WTC11 (cell line): ENCODE results near the gene USP17L29.
"Not testable (repeated sequence)": the region's sequence is repeated elsewhere in the genome, so short reads cannot be mapped to it uniquely, and the experiment has no call there.

Experiments used
- AR ChIP-seq: fragments of 250-450 bp; sonication (Bioruptor Pico); IDR thresholded peaks from 2 replicates; pipeline ENCODE4 v1.9.0; 2021; ENCODE audit warnings: mild to moderate bottlenecking
- ATF3 ChIP-seq: sonication (generic); formaldehyde crosslinking; conservative IDR thresholded peaks from 2 replicates; pipeline ENCODE4 v1.8.1; 2022; ENCODE audit warnings: mild to moderate bottlenecking, missing genetic modification reagents
- CTCF ChIP-seq: fragments of 200-600 bp; IDR thresholded peaks from 2 replicates; pipeline ENCODE4 v1.8.0; 2022; ENCODE audit warnings: antibody characterized with exemption
- IRF2 ChIP-seq: sonication (generic); formaldehyde crosslinking; IDR thresholded peaks from 2 replicates; pipeline ENCODE4 v1.8.0; 2022; ENCODE audit warnings: low read depth, missing genetic modification reagents, borderline replicate concordance
- KAT7 ChIP-seq: sonication (generic); formaldehyde crosslinking; IDR thresholded peaks from 2 replicates; pipeline ENCODE4 v1.8.1; 2023; ENCODE audit warnings: missing genetic modification reagents, mild to moderate bottlenecking, borderline replicate concordance
- MAX ChIP-seq: sonication (generic); formaldehyde crosslinking; IDR thresholded peaks from 2 replicates; pipeline ENCODE4 v1.8.0; 2022; ENCODE audit warnings: mild to moderate bottlenecking, missing genetic modification reagents
- MYBL2 ChIP-seq: sonication (generic); formaldehyde crosslinking; IDR thresholded peaks from 2 replicates; pipeline ENCODE4 v1.8.1; 2023; ENCODE audit warnings: mild to moderate bottlenecking, moderate library complexity, missing genetic modification reagents
- PRDM15 ChIP-seq: sonication (generic); formaldehyde crosslinking; IDR thresholded peaks from 2 replicates; pipeline ENCODE4 v1.8.0; 2022; ENCODE audit warnings: missing genetic modification reagents
- TCF7 ChIP-seq: sonication (generic); formaldehyde crosslinking; IDR thresholded peaks from 2 replicates; pipeline ENCODE4 v1.8.0; 2022; ENCODE audit warnings: mild to moderate bottlenecking, low read depth, missing genetic modification reagents, moderate library complexity
- ZNF121 ChIP-seq: sonication (generic); formaldehyde crosslinking; IDR thresholded peaks from 2 replicates; pipeline ENCODE4 v1.8.0; 2023; ENCODE audit warnings: missing genetic modification reagents
- TF ChIP-seq, protein P1 (sequence below): sonication (generic); formaldehyde crosslinking; IDR thresholded peaks from 2 replicates; pipeline ENCODE4 v1.8.0; 2023; ENCODE audit warnings: missing genetic modification reagents
- TF ChIP-seq, protein P2 (sequence below): sonication (generic); formaldehyde crosslinking; IDR thresholded peaks from 2 replicates; pipeline ENCODE4 v1.8.1; 2022; ENCODE audit warnings: mild to moderate bottlenecking, moderate library complexity, missing genetic modification reagents
- TF ChIP-seq, protein P3 (sequence below): sonication (generic); formaldehyde crosslinking; IDR thresholded peaks from 2 replicates; pipeline ENCODE4 v1.8.1; 2023; ENCODE audit warnings: mild to moderate bottlenecking, missing genetic modification reagents, moderate library complexity

DNA sequence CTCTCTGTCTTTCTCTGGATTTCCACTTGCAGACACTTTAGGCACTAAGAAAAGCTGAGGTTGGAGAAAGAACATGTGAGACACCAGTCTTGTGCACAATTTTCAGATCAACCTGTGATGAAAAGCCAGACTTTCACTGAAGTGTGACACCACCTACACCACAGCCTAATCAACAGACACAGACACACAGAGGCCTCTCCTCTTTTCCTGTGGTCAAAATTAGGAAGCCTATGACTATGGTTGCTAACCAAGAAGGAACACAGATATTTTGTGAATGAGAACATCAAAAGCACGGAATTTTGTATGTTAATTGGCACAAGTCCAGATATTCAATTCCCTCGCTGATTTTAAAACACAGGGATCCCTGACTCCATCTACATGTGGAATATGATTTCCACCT lies 35.6 kb downstream of the USP17L29 start:
- not testable (repeated sequence) for TF ChIP-seq MYBL2 (CRISPR knock-in tag); CTCF; TCF7 (CRISPR knock-in tag); AR (CRISPR knock-in tag); ZNF121 (CRISPR knock-in tag); ATF3 (CRISPR knock-in tag); MAX (CRISPR knock-in tag); PRDM15 (CRISPR knock-in tag); IRF2 (CRISPR knock-in tag); KAT7 (CRISPR knock-in tag)
- TF ChIP-seq, protein P1, sequence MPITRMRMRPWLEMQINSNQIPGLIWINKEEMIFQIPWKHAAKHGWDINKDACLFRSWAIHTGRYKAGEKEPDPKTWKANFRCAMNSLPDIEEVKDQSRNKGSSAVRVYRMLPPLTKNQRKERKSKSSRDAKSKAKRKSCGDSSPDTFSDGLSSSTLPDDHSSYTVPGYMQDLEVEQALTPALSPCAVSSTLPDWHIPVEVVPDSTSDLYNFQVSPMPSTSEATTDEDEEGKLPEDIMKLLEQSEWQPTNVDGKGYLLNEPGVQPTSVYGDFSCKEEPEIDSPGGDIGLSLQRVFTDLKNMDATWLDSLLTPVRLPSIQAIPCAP (CRISPR knock-in tag) = not testable (repeated sequence)
- TF ChIP-seq, protein P2, sequence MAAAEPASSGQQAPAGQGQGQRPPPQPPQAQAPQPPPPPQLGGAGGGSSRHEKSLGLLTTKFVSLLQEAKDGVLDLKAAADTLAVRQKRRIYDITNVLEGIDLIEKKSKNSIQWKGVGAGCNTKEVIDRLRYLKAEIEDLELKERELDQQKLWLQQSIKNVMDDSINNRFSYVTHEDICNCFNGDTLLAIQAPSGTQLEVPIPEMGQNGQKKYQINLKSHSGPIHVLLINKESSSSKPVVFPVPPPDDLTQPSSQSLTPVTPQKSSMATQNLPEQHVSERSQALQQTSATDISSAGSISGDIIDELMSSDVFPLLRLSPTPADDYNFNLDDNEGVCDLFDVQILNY (CRISPR knock-in tag) = not testable (repeated sequence)
- TF ChIP-seq, protein P3, sequence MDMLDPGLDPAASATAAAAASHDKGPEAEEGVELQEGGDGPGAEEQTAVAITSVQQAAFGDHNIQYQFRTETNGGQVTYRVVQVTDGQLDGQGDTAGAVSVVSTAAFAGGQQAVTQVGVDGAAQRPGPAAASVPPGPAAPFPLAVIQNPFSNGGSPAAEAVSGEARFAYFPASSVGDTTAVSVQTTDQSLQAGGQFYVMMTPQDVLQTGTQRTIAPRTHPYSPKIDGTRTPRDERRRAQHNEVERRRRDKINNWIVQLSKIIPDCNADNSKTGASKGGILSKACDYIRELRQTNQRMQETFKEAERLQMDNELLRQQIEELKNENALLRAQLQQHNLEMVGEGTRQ (CRISPR knock-in tag) = not testable (repeated sequence)
